DMS153 (cell line): ENCODE data around the gene CALCB.

ENCODE experiments used
- DNase-seq: peaks from one replicate; lab custom pipeline; 2025; lab: John Stamatoyannopoulos, UW

The CALCB gene

GRCh38 chr11:15118431-15118830, 45.0 kb downstream of the CALCB start:
- no peak for DNase-seq

GRCh38 chr11:15119352-15119751, 46.0 kb downstream of the CALCB start:
- no peak for DNase-seq

GRCh38 chr11:15119826-15120225, 46.4 kb downstream of the CALCB start:
- no peak for DNase-seq

GRCh38 chr11:15123849-15124248, 50.5 kb downstream of the CALCB start:
- DNase-seq, result no peak

- no peak for DNase-seq
These were observed 51.1 kb downstream of the CALCB start for GRCh38 chr11:15124528-15124927.

GRCh38 chr11:15127341-15127740, 53.9 kb downstream of the CALCB start:
- no peak for DNase-seq
